ENCODE data around the gene LYRM4.

LYRM4 gene

DNA sequence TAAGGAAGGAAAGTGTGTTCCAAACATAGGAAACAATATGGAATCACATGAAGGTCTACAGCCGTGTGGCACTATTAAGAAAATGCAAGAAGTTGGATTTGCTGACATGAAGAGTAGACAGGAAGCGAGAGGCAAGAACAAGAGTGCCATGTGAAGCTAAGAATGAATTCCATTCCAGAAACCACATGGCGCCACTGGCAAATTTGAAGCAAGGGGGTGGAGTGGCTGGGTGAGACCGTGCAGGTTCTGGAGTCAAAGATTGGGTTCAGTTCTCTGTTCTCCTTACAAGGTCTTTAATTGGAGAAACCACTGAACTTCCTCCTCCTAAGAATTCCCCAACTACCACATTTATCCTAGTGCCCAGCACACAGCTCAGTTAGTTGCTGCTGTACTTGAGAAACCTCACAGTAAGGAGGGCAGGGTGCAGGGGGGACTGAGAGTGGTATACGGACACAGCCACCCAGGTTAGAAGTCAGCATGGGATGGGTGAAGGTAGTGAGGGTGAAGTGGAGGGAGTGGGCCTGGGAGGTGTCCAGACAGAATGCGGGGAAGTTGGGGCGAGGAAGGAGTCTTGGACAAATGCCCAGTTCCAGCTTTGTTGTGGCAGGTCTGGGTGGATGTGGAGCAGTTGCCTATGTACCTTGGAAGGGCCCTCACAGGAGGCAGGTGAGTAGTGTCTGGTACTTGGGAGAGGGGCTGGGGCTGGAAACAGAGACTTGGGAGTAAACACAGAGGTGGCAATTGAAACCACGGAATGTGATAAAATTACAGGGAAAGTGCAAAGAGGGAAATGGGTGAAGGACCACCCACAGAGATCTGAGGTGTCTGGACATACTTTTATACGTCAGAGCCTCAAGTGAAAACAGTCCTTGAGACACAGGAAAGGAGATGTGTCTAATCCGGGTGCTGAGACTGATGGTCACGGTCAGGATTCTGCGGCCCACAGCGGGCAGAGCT lies 14.3 kb downstream of the LYRM4 start:
- no peak for DNase-seq (ENCODE audit: low spot score)

- DNase-seq (ENCODE audit: low spot score), result no peak
These were observed 17.7 kb downstream of the LYRM4 start for GRCh38 chr6:5243069-5243468.

DNA sequence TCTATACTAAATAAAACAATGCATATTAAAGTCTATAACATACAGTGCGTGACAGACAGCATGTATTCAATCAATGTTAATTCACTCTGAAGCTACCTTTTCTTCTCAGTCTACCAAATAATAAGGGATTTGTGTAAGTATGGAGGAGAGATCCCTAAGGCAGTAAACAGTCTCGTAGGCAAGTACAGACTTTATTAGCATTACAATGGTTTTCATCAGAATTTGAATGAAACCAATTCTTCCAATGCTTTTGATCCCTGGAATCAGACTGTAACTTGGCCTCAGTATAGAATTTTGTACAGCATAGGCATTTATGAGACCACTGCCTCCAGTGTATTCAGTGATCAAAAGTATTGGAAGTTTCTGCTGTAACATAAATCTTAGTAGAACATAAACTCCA lies 19.5 kb downstream of the LYRM4 start:
- DNase-seq (ENCODE audit: low spot score), result no peak

GRCh38 chr6:5238336-5238735 lies 22.4 kb downstream of the LYRM4 start:
- DNase-seq (ENCODE audit: low spot score), result no peak

GRCh38 chr6:5237805-5238204 lies 22.9 kb downstream of the LYRM4 start:
- DNase-seq (ENCODE audit: low spot score), result no peak

DNA sequence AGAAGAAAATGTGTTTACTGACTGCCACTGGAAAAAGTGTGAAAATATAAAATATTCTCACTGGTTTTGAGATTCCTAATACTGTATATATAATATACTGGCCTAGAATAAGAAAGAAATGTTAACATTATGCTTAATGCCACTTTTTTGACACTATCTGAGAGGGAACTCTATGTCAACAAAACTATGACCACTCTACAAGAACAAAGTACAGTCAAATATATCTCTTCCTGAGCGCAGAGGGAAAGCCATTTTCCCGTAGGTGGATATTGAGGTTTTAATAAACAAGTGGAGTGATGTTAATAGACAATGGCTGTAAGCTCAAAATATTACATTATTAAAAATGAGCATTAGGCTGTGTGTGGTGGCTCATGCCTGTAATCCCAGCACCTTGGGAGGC lies 24.9 kb downstream of the LYRM4 start:
- DNase-seq (ENCODE audit: low spot score), result no peak

GRCh38 chr6:5234874-5235273 lies 25.9 kb downstream of the LYRM4 start:
- DNase-seq (ENCODE audit: low spot score), result peak; percentile 40

DNA sequence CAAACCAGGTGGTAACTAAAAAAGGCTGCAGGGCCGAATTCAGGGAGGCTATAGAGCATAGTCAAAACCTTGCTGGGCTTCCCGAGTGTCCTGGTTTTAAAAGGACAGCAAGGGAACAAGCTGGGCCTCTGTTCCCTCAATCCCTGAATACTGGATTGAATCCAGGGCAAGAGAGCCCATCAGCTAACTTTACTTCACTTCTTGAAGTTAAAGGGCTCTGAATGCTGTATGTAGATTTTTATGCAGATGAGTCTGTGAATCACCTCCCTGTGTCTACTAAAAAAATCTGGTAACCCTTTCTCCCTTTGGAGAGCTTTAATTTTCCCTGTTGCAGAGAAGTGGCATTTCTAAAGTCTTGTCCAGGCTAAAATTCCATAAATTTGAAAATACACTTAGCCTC lies 29.5 kb downstream of the LYRM4 start:
- DNase-seq (ENCODE audit: low spot score), result no peak

DNA sequence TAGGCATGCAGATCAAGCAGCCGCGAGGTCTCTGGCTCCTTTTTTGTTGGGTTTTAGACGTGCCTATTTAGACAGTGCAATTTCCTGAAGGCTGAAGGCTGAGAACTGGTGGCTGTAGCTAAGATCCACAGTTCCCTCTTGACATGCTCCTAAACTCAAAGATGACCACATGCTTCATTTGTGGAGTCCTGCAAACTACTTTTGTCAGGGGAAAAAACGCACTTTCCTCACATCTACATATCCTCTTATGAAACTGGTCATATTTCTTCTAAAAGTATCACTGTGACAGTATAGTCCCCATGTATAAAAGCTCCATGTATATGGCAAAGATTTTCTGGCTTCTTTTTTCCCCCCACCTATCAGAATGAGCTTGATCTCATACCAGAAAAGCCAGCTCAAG lies 30.7 kb downstream of the LYRM4 start:
- no peak for DNase-seq (ENCODE audit: low spot score)

DNA sequence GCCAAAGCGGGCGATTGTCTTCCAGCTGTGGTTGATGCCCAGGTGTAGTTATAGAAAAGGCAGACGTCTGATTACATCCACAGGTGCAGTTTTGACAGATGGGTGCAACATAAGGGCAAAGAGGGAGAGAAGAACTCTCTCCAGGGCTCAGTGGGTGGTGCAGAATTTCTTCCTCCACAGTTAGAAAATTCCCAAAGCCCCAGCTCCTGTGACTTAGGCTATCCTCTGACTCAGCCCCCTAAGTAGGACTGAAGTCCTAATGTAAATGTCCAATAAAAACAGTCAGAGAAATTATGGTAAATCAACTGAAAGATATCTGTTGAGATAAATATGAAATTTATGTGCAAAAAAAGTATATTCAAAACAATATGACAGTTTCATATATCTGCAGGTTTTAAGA lies 31.4 kb downstream of the LYRM4 start:
- no peak for DNase-seq (ENCODE audit: low spot score)

GRCh38 chr6:5223309-5223708 lies 37.4 kb downstream of the LYRM4 start:
- no peak for DNase-seq (ENCODE audit: low spot score)

DNA sequence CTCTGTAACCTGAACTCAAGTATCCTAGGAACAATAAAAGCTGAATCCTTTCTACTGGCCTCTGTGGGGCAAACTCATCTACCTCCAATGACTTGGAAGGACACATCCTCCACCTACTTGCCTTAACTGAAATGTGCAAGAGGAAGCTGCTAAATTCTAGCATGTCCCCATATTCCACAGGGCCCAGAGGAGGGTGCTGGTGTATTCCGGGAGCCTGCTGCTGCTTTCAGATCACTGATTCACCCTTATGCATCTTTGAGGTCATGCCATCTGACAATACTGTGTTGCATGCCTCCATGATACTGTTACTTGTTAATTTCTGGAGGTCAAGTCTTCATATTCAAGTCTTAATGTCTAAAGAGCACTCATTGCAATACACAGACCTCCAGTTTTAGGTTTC lies 40.3 kb downstream of the LYRM4 start:
- DNase-seq (ENCODE audit: low spot score), result no peak

DNA sequence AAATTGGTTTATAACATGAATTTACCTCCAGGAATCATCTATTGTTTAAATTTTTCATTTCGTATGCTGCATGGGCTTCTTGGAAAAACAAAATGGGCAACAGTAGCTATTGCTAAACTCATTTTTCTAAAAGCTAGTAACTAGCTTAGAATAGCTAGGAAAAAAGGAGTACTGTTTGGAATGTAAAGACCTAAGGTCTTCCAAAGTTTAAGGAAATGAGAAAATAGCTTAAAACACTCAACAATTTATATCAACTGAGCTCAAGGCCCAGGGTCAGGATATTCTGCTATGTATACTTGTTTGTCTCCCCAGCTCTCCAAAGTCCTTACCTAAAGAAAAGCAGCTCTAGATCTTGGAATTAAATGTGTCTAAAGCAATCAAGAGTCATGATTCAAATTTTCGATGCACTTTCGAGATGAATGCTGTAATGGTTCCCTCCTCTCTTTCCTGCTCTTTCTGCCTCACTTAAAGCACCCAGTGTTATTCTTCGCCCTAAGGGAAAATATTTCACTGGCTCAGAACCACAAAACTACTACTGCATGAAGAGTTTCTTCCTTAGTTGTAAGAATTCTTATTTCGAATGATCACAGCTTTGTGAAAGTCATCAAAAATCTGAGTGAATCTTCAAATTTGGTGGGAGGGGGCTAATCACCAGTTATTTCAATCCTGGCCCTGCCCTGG lies 41.6 kb downstream of the LYRM4 start:
- DNase-seq (ENCODE audit: low spot score), result no peak

DNA sequence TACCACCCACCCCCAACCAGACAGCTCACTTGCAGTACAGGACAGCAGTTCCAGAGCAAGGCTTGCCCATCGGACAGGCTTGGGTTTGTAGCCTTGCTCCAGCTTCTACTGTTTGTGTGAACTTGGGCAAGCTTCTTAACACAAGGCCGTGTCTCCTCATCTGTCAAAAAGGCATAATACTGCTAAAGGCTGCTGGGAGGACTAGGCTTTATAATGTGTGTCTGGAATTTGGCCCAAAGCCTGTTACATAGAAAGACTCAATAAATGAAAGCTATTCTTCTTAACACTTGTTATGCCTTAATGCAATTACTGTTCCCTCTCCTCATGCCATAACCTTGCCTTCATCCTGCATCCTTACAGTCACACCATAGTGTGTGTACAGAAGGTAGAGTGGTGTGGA lies 43.4 kb downstream of the LYRM4 start:
- no peak for DNase-seq (ENCODE audit: low spot score)

DNA sequence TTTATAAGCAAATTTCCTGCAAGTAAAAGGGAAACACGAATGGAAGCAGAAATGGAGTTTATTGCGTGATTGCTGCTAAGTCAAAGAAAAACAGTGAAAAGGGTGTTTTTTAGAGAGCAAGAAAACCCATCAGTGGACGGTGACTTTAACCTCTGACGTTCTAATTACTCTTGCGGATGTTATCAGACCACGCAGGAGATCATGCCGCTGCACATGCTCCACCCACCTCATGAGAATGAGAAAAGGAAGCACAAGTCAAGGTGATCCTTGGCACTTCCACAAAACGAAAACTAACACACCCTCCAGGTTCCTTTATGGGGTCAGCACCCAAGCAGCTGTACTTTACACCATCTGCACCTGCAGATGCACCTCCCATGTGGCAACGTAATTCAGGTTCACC lies 45.0 kb downstream of the LYRM4 start:
- DNase-seq (ENCODE audit: low spot score), result no peak

DNA sequence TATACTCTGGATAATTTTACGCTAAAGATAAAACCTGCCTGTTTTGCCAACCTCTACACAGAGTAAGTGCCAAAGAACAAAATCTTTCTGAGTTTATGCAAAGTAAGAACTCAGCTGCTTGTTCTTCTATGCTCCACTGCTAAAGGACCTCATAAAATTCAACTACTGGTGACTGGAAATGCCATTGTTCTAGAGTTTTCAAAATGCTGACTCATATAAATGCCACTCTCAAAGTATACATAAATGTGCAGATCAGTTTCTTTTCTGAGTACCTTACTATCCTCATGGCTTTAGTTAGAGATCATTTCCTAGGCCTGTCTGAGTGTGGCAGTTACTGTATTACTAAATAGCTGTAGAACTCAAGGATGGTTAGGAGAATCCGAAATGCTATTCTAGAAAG lies 45.6 kb downstream of the LYRM4 start:
- no peak for DNase-seq (ENCODE audit: low spot score)

GRCh38 chr6:5214570-5215052 lies 46.1 kb downstream of the LYRM4 start:
- peak; percentile 54 for DNase-seq (ENCODE audit: low spot score)

- no peak for DNase-seq (ENCODE audit: low spot score)
These were observed 46.9 kb downstream of the LYRM4 start for GRCh38 chr6:5213836-5214235.

GRCh38 chr6:5211492-5211891 lies 49.3 kb downstream of the LYRM4 start:
- no peak for DNase-seq (ENCODE audit: low spot score)

- no peak for DNase-seq (ENCODE audit: low spot score)
These were observed 52.2 kb downstream of the LYRM4 start for GRCh38 chr6:5208471-5208971.

DNA sequence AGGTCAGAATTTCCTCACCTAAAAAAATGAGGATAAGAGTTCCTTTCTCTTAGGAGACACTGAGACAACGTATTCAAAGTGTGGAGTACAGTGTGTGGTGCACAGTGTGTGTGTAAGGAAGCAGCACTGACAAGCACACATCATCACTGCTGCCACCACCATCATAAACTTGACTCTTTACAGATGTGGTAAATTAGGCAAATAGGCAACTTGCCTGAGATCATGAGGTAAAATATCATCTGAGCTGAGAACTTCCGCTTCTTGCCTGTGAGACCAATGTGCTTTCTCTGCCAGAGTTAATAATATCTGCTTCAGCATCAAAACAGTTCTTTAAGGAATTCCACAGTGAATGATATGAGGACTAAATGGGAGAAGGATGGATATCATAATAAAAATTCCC lies 52.7 kb downstream of the LYRM4 start:
- DNase-seq (ENCODE audit: low spot score), result no peak

DNA sequence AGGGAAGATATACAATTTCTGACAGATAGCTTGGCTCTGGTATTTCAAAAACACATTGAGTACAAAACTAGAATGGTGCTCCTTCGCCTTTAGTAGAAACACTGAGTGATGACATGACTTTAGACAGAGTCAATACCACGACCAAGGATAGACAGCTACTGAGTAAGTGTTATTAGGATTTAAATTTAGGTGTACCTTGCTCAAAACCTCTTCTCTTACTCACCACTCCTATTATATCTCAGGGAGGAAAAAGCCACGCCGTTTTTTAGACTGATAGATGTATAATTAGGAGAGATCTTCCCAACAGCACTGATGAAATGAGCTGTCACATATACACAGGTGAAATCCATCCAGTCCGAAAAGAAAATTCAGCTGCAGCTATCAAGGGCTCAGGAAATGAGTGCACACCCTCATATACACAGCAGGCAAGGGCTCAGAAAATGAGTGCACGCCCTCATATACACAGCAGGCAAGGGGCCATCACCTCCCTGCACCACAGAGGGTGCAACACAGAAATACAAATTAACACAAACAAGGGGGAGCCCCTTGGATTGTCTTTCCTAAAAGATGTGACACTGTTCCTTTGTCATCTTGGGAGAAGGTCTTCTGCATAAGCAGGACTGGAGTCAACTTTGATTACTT lies 53.7 kb downstream of the LYRM4 start:
- no peak for DNase-seq (ENCODE audit: low spot score)
